ENCODE measurements around the gene GRID1.

GRID1 gene

DNA sequence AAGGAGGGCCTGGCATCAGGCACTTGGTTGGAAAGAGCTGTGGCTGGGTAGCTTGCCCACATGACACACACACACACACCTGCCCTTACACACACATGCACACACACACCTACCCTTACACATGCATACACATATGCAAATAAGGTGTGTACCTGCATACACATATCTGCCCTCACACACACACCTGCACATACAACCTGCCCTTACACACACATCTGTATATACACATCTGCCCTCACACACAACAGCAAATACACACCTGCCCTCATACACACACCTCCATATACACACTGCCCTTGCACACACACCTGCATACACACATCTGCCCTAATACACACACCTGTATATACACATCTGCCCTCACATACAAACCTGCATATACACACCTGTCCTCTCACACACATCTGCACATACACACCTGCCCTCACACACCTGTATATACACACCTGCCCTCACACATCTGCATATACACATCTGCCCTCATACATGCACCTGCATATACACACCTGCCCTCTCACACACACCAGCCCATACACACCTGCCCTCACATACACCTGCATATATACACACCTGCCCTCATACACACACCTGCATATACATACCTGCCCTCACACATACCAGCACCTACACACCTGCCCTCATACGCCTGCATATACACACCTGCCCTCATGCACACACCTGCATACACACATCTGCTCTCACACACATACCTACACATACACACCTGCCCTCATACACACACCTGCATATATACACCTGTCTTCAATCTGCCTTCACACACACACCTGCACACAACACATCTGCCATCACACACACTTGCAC is 82.9 kb downstream of the GRID1 start:
- TF ChIP-seq POLR2A (IDR thresholded peaks at IDR 0.05; ENCODE audit: low read length) (no peak), GATA1 (IDR thresholded peaks at IDR 0.05; ENCODE audit: low read depth, low read length) (no peak)
- DNase-seq, result no peak

DNA sequence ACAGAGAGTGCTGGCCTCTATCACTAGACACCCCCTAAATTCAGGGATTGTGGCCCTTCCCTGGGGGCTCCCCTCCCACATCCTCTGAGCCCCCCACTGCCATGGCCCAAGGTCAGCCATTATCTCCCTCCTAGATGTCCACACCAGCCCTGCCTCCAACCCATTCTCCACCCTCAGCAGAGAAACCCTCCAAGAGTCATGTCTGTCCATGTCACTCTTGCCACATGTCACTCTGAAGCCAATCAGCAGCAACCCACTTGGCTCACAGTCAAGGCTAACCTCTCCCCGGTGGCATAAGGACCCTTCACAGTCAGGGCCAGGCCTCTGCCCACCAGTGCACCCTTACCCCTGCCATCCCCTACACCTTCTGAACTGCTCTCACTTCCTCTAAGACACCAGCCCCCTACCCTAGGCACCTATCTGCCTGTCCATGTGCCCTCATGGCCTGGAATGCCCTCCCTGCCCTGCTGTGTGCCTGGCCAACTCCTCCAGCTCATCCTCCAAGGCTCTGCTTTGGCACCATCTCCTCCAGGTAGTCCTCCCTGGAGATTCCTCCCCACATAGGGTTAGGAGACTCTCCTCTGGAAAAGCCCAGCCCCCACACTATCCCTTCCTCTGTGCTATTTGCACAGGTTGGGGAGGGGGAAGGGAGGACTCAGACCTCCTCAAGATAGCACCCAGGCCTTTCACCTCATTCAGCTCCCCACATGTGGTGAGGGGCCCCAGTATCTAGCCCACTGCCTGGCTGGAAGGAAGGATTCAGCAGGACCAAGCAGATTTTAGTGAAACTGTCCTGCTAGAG is 83.7 kb downstream of the GRID1 start:
- no peak for TF ChIP-seq POLR2A (IDR thresholded peaks at IDR 0.05; ENCODE audit: low read length)
- no peak for TF ChIP-seq GATA1 (IDR thresholded peaks at IDR 0.05; ENCODE audit: low read depth, low read length)
- DNase-seq, result no peak

DNA sequence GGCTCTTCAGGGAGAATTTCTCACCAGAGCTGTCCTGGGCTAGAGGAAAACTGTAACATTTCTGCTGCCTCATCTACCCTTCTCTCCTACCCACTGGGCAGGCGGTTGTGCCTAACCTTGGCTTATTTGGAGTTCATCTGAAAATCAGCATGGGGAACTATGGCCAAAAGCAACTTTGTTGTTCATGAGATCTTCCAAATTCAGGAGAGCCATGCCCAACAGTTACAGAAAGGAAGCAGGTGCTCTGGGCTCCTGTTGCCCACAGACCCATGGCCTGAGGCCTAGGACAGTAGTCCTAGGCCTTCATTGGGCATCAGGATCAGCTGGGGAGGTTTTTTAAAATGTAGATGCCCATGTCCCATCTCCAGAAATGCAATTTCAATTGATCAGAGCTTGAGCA is 85.2 kb downstream of the GRID1 start:
- no peak for TF ChIP-seq POLR2A (IDR thresholded peaks at IDR 0.05; ENCODE audit: low read length)
- TF ChIP-seq GATA1 (IDR thresholded peaks at IDR 0.05; ENCODE audit: low read depth, low read length), result no peak
- no peak for DNase-seq

DNA sequence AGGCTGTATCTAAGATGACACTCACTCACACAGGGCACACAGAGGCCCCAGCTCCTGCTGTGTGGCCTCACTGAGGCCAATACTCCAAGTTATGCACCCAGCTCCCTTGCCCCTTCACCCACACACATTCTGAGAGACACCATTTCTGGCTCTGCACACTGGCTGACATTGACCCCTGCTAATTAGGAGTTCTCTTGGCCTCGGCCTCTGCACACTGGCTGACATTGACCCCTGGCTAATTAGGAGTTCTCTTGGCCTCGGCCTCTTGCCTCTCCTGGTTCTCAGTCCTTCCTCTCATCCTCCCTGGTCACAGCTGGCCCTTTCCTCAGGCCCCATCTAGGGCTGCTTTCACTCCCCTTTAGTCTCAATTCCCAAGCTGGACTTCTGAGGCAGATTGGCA is 97.3 kb downstream of the GRID1 start:
- no peak for DNase-seq
- TF ChIP-seq GATA1 (IDR thresholded peaks at IDR 0.05; ENCODE audit: low read depth, low read length) (no peak), POLR2A (IDR thresholded peaks at IDR 0.05; ENCODE audit: low read length) (no peak)

DNA sequence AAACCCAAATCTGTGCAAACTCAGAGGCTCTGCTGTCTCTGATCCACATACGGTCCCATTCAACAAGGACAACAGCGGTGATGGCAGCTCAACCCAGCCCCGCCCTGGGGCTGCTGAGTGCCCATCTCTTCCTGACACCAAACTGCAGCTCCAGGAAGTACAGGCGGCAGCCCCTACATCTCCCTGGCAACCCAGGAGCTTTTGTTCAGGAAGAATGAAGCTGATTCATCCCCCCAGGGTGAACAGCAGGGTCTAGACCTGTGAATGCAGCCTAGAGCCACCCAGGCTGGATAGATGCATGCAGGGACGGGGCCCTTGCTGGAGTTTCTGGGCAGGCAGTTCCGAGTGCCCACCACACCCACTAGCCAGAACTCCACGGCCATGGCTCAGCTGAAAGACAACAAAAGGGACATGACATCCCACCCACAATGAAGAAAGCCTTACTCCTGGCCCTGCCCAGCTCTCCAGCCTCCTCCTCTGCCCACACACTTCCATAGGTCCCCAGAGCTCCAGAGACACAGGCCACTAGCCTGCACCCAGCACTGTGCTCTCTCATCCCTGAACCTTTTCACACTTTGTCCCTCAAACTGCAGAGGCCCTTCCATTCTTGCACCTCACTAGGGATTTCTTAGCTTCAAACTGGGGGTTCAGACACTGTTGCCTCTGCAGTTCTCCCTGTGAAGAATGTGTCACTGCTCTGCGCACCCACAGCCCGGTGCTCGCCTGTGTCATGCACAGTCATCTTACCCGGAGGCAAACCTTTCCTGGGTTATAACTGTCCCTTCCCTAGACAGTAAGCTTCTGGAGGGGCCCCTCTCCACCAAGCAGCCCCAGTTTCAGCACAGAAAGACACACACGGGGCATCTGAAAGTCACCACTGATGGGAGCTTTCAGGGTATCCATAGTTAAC is 99.1 kb downstream of the GRID1 start:
- TF ChIP-seq POLR2A (IDR thresholded peaks at IDR 0.05; ENCODE audit: low read length), result no peak
- no peak for TF ChIP-seq GATA1 (IDR thresholded peaks at IDR 0.05; ENCODE audit: low read depth, low read length)
- DNase-seq, result no peak

DNA sequence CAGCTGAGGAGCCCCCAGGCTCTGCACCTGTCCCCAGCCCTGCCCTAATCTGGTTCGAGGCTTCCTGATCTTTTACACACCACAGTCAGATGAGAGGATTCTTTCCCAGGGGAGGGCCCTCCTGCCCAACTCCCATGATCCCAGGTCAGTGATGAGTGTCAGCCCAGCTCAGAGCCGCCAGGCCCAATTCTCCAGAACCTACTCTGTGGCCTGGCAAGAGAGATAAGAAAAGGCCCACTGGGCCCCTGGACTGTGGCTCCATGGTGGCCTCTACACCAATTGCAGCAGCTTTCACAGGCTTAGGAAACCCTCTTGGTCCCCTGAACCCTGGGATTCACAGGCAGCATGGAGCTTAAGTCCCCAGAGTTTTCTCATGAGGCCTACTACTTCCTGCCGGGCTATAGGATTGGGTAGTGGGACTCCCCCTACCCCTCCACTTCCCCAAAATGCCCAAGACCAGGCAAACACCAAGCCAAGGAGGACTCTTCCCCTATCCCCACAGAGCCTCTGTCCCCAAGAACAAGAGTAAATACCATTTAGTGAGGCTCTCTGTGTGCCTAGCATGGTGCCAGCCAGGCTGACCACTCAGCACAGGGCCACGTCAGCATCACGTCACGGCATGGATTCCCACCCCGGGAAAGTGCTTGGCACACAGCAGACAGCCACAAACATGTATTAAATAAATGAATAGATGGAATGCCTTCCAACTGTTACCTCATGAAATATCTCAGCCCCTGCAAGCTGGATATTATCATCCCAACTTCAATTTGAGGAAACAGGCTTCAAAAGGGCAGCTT is 100.0 kb downstream of the GRID1 start:
- no peak for TF ChIP-seq GATA1 (IDR thresholded peaks at IDR 0.05; ENCODE audit: low read depth, low read length)
- no peak for TF ChIP-seq POLR2A (IDR thresholded peaks at IDR 0.05; ENCODE audit: low read length)
- DNase-seq, result no peak

DNA sequence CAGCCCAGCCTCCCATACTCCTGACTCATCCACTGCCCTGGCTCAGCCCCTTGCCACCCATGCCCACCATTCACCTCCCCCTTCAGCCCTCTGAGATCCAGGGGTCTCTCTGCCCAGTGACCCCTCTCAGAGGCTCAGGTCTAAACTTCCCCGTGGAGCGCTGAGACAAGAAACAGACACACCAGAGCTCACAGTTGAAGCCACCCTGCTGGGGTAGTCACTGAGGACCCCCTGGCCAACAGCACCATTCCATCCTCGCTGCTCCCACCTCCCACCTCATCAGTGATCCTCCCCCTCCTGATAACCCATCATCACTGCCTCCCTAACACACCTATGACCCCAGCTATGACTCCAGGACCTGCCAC is 100.7 kb downstream of the GRID1 start:
- TF ChIP-seq GATA1 (IDR thresholded peaks at IDR 0.05; ENCODE audit: low read depth, low read length), result no peak
- no peak for DNase-seq

DNA sequence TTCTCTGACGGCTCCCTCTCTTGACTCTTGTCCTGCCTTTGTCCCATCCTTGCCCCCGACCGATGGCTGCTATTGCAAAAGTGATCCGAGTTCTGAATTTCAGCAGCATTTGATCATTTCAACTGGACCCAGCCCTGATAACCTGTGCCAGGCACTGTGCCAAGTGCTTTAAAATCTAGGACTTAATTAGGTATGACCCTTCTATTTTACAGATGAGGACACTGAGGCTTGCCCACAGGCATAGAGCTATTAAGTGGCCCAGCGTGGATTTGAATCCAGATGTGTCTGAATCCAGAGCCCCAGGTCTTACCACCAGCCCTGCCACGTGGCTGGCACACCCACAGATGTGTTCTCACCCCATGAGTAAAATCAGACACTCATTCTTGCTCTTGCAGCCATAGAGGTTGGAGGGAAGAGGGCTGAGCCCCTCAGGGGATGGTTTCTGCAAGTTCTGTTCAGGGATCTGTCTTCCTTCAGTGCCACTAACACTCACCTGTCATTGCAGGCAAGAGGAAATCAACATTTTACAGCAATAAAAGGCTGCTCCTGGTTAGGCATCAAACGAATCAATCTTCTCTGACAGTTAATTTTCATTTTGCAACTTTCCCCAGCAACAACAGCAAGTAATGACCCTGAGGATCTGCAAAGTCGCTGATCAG is 101.2 kb downstream of the GRID1 start:
- TF ChIP-seq GATA1 (IDR thresholded peaks at IDR 0.05; ENCODE audit: low read depth, low read length) (no peak), POLR2A (IDR thresholded peaks at IDR 0.05; ENCODE audit: low read length) (no peak)
- DNase-seq, result no peak

DNA sequence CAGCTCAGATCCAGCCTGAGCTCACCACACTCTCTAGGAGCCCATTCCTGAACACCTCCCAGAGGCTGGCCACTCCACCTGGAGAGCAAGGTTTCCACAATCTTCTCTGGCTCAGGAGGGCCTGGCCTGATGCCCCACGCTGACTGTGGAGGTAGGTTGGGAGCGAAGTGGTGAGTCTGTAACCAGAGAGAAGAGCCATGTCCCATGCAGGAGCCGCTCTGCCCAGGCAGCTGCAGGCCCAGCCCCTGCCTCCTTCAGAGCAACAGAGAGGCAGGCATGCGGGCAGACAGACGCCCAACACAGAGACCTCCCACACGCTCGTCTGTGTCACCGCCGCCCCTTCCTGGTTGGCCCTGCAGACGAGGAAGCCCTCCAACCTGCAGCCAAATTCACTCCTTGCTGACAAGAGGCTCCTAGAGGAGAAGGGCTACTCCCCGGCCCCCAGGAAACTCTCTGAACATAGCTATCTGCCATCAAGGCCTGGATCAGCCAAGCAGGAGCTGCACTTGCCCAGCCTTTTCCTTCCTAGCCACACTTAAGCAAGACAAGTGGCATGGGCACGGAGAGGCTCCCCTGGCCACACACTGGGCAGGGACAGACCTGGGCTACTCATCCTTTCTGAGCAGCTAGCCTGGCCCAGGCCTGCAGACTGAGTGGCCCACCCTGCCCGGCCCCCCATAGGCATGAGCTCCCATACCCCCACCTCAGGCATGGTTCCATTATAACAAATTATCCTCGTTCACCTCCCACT is 101.9 kb downstream of the GRID1 start:
- TF ChIP-seq GATA1 (IDR thresholded peaks at IDR 0.05; ENCODE audit: low read depth, low read length) (no peak), POLR2A (IDR thresholded peaks at IDR 0.05; ENCODE audit: low read length) (no peak)

DNA sequence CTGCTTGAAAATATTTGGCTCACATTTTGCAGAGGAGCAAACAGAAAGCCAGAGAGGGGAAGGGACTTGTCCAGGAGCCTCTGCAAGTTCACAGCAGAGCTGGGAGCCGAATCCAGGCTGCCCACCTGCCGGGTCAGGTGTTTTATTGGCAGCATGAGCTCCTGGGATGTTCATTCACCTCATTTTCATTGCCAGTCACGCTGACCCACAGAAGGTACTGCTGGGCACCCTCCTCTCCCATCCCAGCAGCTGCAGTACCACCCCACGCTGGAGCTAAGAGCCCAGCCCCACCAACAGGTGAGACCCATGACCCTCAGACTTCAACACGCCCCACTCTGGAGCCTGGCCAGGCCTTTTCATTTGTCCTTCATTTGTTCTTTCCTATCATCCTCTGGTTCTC is 102.7 kb downstream of the GRID1 start:
- no peak for DNase-seq
- TF ChIP-seq POLR2A (IDR thresholded peaks at IDR 0.05; ENCODE audit: low read length) (no peak), GATA1 (IDR thresholded peaks at IDR 0.05; ENCODE audit: low read depth, low read length) (no peak)

More for the DNA sequence above, 101.9 kb downstream of the GRID1 start:
- no peak for DNase-seq

DNA sequence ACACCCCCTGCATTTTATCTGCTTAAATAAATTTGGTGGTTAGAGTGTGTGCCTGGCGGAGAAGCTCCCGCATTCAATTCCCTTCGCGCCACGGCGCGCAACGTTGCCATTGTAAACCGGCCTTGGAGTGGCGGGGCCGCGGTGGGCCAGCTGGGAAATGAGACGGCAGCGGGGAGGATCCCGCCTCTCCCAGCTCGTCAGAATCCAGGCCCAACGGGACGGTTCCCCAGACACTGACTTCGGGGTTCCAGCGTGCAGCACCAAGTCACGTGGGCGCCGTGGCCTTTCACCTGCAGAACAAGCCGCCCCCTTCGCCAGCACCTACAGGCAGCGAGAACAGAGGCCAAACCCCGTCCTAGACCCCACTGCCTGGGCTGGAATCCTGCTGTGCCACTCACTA is 103.4 kb downstream of the GRID1 start:
- no peak for DNase-seq
- TF ChIP-seq GATA1 (IDR thresholded peaks at IDR 0.05; ENCODE audit: low read depth, low read length), result no peak
- no peak for TF ChIP-seq POLR2A (IDR thresholded peaks at IDR 0.05; ENCODE audit: low read length)

DNA sequence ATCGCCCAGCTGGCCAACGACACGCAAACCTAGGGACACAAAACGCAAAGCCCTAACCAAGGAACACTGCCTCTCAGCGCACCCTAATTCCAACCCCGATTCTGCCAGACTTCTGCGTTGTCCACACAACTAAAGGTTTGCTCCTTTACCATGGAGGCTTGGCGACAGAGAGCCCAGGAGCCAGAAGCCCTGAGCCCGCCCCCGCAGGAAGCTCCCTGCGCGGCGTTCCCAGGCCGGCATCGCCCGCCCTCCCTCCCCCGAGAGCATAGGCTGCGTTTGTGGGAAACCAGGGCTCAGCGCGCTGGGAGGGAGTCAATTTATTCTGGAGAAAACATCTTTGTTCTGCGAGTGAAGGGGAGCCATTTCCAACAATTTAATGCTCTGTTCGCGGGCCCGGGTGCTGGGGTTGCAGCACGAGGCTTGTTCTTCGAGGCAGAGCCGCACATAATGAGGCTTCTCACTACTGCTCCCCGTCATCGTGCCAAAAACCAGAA is 103.9 kb downstream of the GRID1 start:
- TF ChIP-seq GATA1 (IDR thresholded peaks at IDR 0.05; ENCODE audit: low read depth, low read length), result no peak
- TF ChIP-seq POLR2A (IDR thresholded peaks at IDR 0.05; ENCODE audit: low read length), result no peak
- DNase-seq, result no peak

All from erythroblast (primary cell).